A673 (cell line): ENCODE results near the gene SLC35E3. TPM values are rescaled to one million over a fixed set of nuclear protein-coding genes. Genes with fewer than 3 reads are reported as not detected.

Experiments used
- Bru-seq: library from RNA; stranded (reverse); fragments of 400-500 nt; gene quantifications from one replicate; lab custom pipeline; 2021; lab: Mats Ljungman, UMichigan
- BruChase-seq, 2 experiments: library from RNA; stranded (reverse); fragments of 400-500 nt; gene quantifications; one replicate each; lab custom pipeline; 2021; lab: Mats Ljungman, UMichigan
- BruUV-seq: library from RNA; stranded (reverse); fragments of 400-500 nt; replicated peaks from 2 replicates; lab custom pipeline; 2021; lab: Mats Ljungman, UMichigan
- CTCF ChIA-PET: fragments of 300-600 bp; sonication (Branson Sonifier 250); formaldehyde crosslinking; loops from one replicate; lab custom pipeline; 2022; ENCODE audit warnings: antibody characterized with exemption; lab: Charles Lee
- POLR2A ChIA-PET: fragments of 300-600 bp; sonication (Branson Sonifier 250); formaldehyde crosslinking; loops from one replicate; lab custom pipeline; 2022; ENCODE audit warnings: antibody characterized with exemption; ENCODE audit not compliant: low non-redundant PET; lab: Charles Lee
- DNase-seq: peaks from one replicate; pipeline ENCODE4 v3.0.0-alpha.2; 2015; ENCODE audit warnings: low spot score
- H3K27ac ChIP-seq: fragments of 200-600 bp; sonication (generic); 2 replicates; pipeline ENCODE4 v1.5.1; 2016; ENCODE audit warnings: mixed run types, low read depth, mild to moderate bottlenecking, mixed read lengths, antibody characterized with exemption, low read length; ENCODE audit not compliant: poor library complexity, severe bottlenecking
- H3K27me3 ChIP-seq: fragments of 200-600 bp; sonication (generic); replicated peaks from 2 replicates; pipeline ENCODE4 v1.6.1; 2017; ENCODE audit warnings: mixed run types, low read depth, mild to moderate bottlenecking, mixed read lengths, antibody characterized with exemption, low read length; ENCODE audit not compliant: insufficient read depth, poor library complexity
- H3K36me3 ChIP-seq: fragments of 200-600 bp; sonication (generic); 2 replicates; pipeline ENCODE4 v1.6.1; 2016; ENCODE audit warnings: mixed run types, mild to moderate bottlenecking, mixed read lengths, antibody characterized with exemption, low read length; ENCODE audit not compliant: insufficient read depth, poor library complexity, severe bottlenecking
- H3K4me1 ChIP-seq: fragments of 200-600 bp; sonication (generic); 2 replicates; pipeline ENCODE4 v1.6.1; 2017; ENCODE audit warnings: mixed run types, mild to moderate bottlenecking, mixed read lengths, antibody characterized with exemption, low read length; ENCODE audit not compliant: insufficient read depth, poor library complexity, severe bottlenecking
- H3K4me3 ChIP-seq: fragments of 200-600 bp; sonication (generic); 2 replicates; pipeline ENCODE4 v1.5.1; 2016; ENCODE audit warnings: low read depth, mixed run types, mild to moderate bottlenecking, mixed read lengths, low read length; ENCODE audit not compliant: poor library complexity, severe bottlenecking
- H3K9me3 ChIP-seq: fragments of 200-600 bp; sonication (generic); 2 replicates; pipeline ENCODE4 v1.6.1; 2016; ENCODE audit warnings: mixed run types, low read depth, mild to moderate bottlenecking, mixed read lengths, antibody characterized with exemption, low read length; ENCODE audit not compliant: poor library complexity, severe bottlenecking
- EZH2 ChIP-seq: fragments of 200-600 bp; sonication (generic); IDR thresholded peaks from 2 replicates; pipeline ENCODE4 v1.6.1; 2017; ENCODE audit warnings: borderline replicate concordance, low read depth, mild to moderate bottlenecking, mixed read lengths, antibody characterized with exemption, low read length; ENCODE audit not compliant: poor library complexity, severe bottlenecking
- intact Hi-C: fragments of 100-400 bp; cut with micrococcal nuclease; formaldehyde crosslinking; loops from one replicate; pipeline ENCODE4 v1.10.0; 2022; ENCODE audit not compliant: unreplicated experiment
- long read RNA-seq: library from polyadenylated mRNA; stranded (forward); transcript quantifications from one replicate; pipeline ENCODE4 v2.0.0, GENCODE V29; 2022
- total RNA-seq: library from RNA; stranded (reverse); gene quantifications from 2 replicates; pipeline ENCODE4 v1.2.3, GENCODE V29; 2021
- TF ChIP-seq, protein P1 (sequence below): fragments of 300-800, 200-600 bp; sonication (generic); conservative IDR thresholded peaks from 2 replicates; pipeline ENCODE4 v1.5.1; 2017; ENCODE audit warnings: low read depth, mild to moderate bottlenecking, antibody characterized with exemption, low read length, moderate library complexity, mixed read lengths

SLC35E3 gene
- total RNA-seq: 10.1 and 17.8 TPM in 2 replicates
- percentile 68 among the genes with signal in this experiment for Bru-seq, nascent RNA
- percentile 80 among the genes with signal in this experiment for BruChase-seq, experiment 1, labeled RNA remaining after a 2-hour chase
- BruChase-seq, experiment 2, labeled RNA remaining after a 6-hour chase: percentile 89 among the genes with signal in this experiment
- long read RNA-seq, full-length matches to known transcripts: 34 of 45 reads
- long read RNA-seq, partial matches to known transcripts: 1 of 45 reads
- long read RNA-seq, other reads (novel, unspliced or antisense): 10 of 45 reads

DNA sequence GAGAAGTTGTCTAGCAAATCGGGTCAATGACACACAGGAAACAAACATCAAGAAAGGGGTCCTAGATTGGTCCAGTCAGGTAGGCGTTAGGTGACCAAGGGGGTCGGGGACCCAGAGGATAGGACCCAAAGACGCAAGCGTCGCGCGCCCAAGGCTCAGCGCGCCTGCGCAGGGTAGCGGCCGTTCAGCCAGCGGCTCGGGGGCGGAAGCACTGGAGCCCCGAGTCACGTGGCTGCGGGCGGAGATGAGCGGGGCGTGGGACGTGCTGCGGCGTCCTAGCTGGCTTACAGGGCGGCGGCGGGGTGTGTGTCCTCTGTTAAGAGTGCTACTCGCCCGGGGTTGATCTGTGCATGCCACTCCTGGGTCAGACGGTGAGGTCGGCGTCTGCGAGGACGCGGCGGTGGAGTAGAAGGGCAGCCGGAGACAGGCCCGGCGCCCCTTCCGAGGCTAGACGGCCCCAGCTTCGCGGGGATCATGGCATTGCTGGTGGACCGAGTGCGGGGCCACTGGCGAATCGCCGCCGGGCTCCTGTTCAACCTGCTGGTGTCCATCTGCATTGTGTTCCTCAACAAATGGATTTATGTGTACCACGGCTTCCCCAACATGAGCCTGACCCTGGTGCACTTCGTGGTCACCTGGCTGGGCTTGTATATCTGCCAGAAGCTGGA lies at the start of gene SLC35E3:
Gene SLC35E3 (plus strand): TSS at position 273 of the 668 bp plus-strand sequence. CDS start 202 bp downstream, at position 475.
- TSS peak; percentile 45 for BruUV-seq

DNA sequence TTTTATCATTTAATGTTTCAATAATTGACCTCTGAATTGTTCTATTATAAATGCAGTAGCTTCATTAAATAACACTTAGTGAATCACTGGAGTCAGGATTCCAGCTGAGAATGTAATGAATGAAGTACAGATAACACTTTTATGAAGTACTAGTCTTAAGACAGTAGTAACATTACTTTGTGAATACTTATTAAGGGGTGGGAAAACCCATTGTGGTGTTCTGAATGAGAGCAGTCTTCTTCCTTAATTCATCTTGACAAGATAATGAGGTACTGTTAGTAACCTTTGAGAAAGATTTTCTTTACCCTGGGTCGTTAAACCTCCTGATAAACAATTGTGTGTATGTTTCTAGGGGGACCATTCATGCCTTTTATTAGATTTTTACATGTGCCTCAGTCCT lies 46.5 kb upstream of the SLC35E3 start:
- Histone ChIP-seq H3K36me3 (peaks cover 67% of the 10 kb centered on the region), H3K27ac (no peak overlapping the region), H3K9me3 (no peaks in the 10 kb centered on the region), H3K27me3 (no peaks in the 10 kb centered on the region), H3K4me3 (no peak overlapping the region), H3K4me1 (no peaks in the 10 kb centered on the region)
- CTCF ChIA-PET: no interaction called here
- intact Hi-C loops: no loop called here
- no peak for DNase-seq
- BruUV-seq: no TSS peak
- POLR2A ChIA-PET: no interaction called here
- no peak for TF ChIP-seq EZH2
- TF ChIP-seq, protein P1, sequence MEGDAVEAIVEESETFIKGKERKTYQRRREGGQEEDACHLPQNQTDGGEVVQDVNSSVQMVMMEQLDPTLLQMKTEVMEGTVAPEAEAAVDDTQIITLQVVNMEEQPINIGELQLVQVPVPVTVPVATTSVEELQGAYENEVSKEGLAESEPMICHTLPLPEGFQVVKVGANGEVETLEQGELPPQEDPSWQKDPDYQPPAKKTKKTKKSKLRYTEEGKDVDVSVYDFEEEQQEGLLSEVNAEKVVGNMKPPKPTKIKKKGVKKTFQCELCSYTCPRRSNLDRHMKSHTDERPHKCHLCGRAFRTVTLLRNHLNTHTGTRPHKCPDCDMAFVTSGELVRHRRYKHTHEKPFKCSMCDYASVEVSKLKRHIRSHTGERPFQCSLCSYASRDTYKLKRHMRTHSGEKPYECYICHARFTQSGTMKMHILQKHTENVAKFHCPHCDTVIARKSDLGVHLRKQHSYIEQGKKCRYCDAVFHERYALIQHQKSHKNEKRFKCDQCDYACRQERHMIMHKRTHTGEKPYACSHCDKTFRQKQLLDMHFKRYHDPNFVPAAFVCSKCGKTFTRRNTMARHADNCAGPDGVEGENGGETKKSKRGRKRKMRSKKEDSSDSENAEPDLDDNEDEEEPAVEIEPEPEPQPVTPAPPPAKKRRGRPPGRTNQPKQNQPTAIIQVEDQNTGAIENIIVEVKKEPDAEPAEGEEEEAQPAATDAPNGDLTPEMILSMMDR: no peak

More for the DNA sequence above, at the start of gene SLC35E3:
- Histone ChIP-seq H3K4me1 (peaks cover 14% of the 10 kb centered on the region), H3K4me3 (peak within 1 kb of the TSS; percentile 75), H3K27me3 (no peaks in the 10 kb centered on the region), H3K9me3 (no peaks in the 10 kb centered on the region), H3K27ac (peak within 1 kb of the TSS; percentile 73), H3K36me3 (peaks cover 6% of the 10 kb centered on the region)
- no peak for TF ChIP-seq EZH2
- TF ChIP-seq, protein P1: no peak
- ChIA-PET POLR2A (no interaction called here), CTCF (interaction anchor here (0.6 kb wide), 1 partner anchor 8 kb away, joined by 4 read pairs; no protein-coding TSS in a partner anchor)
- DNase-seq: peak; percentile 97
- intact Hi-C loops: no loop called here

DNA sequence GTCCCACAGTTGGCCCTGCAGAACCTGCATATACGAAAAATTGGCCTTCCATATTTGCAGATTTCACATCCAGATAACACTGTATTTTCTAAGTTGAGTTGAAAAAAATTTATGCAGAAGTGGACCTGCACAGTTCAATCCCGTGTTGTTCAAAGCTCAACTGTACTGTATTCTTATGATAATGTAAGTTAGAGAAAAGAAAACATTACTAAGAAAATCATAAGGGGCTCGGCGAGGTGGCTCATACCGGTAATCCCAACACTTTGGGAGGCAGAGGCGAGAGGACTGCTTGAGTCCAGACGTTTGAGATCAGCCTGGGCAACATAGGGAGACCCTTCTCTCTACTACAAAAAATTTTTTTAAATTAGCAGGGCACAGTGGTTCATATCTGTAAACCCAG lies 18.2 kb upstream of the SLC35E3 start:
- DNase-seq: no peak
- Histone ChIP-seq H3K27me3 (no peaks in the 10 kb centered on the region), H3K4me1 (no peaks in the 10 kb centered on the region), H3K27ac (no peak overlapping the region), H3K9me3 (no peaks in the 10 kb centered on the region), H3K36me3 (peaks cover 56% of the 10 kb centered on the region), H3K4me3 (no peak overlapping the region)
- TF ChIP-seq, protein P1: no peak
- TF ChIP-seq EZH2: no peak
- CTCF ChIA-PET: no interaction called here
- POLR2A ChIA-PET: no interaction called here
- BruUV-seq: no TSS peak
- intact Hi-C loops: no loop called here
